ENCODE results near the gene MTHFS.

The MTHFS gene

DNA sequence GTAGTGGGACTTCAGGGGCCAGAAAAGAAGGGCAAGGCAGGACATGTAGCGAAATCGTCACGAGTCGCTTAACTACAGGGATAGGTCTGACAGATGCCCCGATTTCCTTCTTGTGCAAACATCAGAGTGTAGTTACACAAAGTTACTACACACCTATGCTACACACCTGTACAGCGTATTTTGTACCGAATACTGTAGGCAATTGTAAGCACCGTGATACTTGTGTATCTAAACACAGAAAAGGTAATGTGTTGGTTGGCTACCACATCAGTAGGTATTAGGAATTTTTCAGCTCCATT lies 515 bp upstream of the MTHFS start:
- H3K9ac ChIP-seq: peak overlapping the region; percentile 93 to 98 (median 96)
- no peaks in the 10 kb centered on the region for H4K20me1 ChIP-seq
- peaks cover 0 to 7% (median 0%) of the 10 kb centered on the region in 11 experiments; a peak in 6 of 22 replicates for H3K9me3 ChIP-seq (replicated peaks in 1 of 11)
- peak overlapping the region; percentile 94 to 99 (median 97) for H3K27ac ChIP-seq
- no peak for TF ChIP-seq Cebpa-rat (IDR thresholded peaks at IDR 0.05)
- H3K4me2 ChIP-seq: peak overlapping the region; percentile 80 to 96 (median 92)
- H3K4me3 ChIP-seq: peak overlapping the region; percentile 68 to 86 (median 76)
- H3K27me3 ChIP-seq: no peaks in the 10 kb centered on the region
- peaks cover 30 to 60% (median 49%) of the 10 kb centered on the region in 10 experiments for H3K4me1 ChIP-seq
- peaks cover 0 to 23% (median 8%) of the 10 kb centered on the region in 11 experiments; a peak in 13 of 22 replicates for H3K36me3 ChIP-seq

- Histone ChIP-seq H3K4me2 (peak overlapping the region; percentile 80 to 96 (median 92)), H3K9me3 (replicated peaks in 1 of 11) (peaks cover 0 to 7% (median 0%) of the 10 kb centered on the region in 11 experiments; a peak in 6 of 22 replicates), H3K4me3 (peak overlapping the region; percentile 68 to 86 (median 76)), H3K4me1 (peaks cover 22 to 52% (median 42%) of the 10 kb centered on the region in 10 experiments), H4K20me1 (no peaks in the 10 kb centered on the region), H3K9ac (peak overlapping the region; percentile 93 to 98 (median 96)), H3K27ac (peak overlapping the region; percentile 94 to 99 (median 97); a peak in 21 of 22 replicates), H3K36me3 (peaks cover 0 to 26% (median 12%) of the 10 kb centered on the region in 11 experiments; a peak in 16 of 22 replicates), H3K27me3 (no peaks in the 10 kb centered on the region)
- no peak for TF ChIP-seq Cebpa-rat (IDR thresholded peaks at IDR 0.05)
Measured at GRCh38 chr15:79896131-79896633, 632 bp downstream of the MTHFS start.

- H3K36me3 ChIP-seq: peaks cover 39 to 88% (median 73%) of the 10 kb centered on the region in 11 experiments
- no peak overlapping the region for H3K9ac ChIP-seq
- H3K4me1 ChIP-seq: no peaks in the 10 kb centered on the region
- TF ChIP-seq Cebpa-rat (IDR thresholded peaks at IDR 0.05): no peak
- H3K4me2 ChIP-seq: no peak overlapping the region
- 0 out of 22 replicates have a peak, but pooled peaks cover 0 to 5% (median 0%) of the 10 kb centered on the region in 11 experiments for H4K20me1 ChIP-seq
- H3K4me3 ChIP-seq: no peak overlapping the region
- no peak overlapping the region for H3K27ac ChIP-seq
- H3K9me3 ChIP-seq (replicated peaks in 1 of 11): no peaks in the 10 kb centered on the region
- H3K27me3 ChIP-seq: no peaks in the 10 kb centered on the region
Measured at GRCh38 chr15:79887054-79887930, 9.5 kb downstream of the MTHFS start.

GRCh38 chr15:79886124-79886523 lies 10.7 kb downstream of the MTHFS start:
- H4K20me1 ChIP-seq: 0 out of 22 replicates have a peak, but pooled peaks cover 0 to 5% (median 0%) of the 10 kb centered on the region in 11 experiments
- H3K36me3 ChIP-seq: peaks cover 50 to 98% (median 83%) of the 10 kb centered on the region in 11 experiments
- no peak overlapping the region; a peak in 1 of 22 replicates for H3K9ac ChIP-seq
- no peak overlapping the region for H3K27ac ChIP-seq
- H3K4me3 ChIP-seq: no peak overlapping the region
- H3K9me3 ChIP-seq (replicated peaks in 1 of 11): peaks cover 0 to 8% (median 2%) of the 10 kb centered on the region in 11 experiments; a peak in 9 of 22 replicates
- no peak for TF ChIP-seq Cebpa-rat (IDR thresholded peaks at IDR 0.05)
- no peak overlapping the region for H3K4me2 ChIP-seq
- H3K27me3 ChIP-seq: no peaks in the 10 kb centered on the region
- no peaks in the 10 kb centered on the region for H3K4me1 ChIP-seq

DNA sequence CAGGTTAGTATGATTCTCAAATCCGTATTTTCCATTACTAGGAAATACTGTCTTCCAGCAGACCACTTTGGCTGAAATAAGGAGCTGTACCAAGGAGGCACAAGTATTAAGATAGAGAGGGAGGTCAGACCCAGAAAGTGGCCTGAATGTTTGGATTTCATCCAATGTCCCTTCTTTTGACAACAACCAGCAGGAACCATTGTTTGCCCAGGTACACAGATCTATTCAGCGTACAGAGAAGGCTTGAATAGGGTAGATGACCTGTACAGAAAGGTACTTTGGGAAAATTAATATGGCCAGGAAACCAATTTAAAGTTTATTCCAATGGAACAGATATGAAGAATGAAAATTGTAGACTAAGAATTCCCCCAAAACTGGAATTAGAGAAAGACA lies 12.6 kb downstream of the MTHFS start:
- no peak overlapping the region for H3K9ac ChIP-seq
- no peak for TF ChIP-seq Cebpa-rat (IDR thresholded peaks at IDR 0.05)
- H3K4me3 ChIP-seq: no peak overlapping the region
- no peaks in the 10 kb centered on the region for H3K4me1 ChIP-seq
- H3K4me2 ChIP-seq: no peak overlapping the region
- peaks cover 17 to 26% (median 21%) of the 10 kb centered on the region in 11 experiments for H3K9me3 ChIP-seq (replicated peaks in 1 of 11)
- no peak overlapping the region for H3K27ac ChIP-seq
- peaks cover 67 to 99% (median 92%) of the 10 kb centered on the region in 11 experiments for H3K36me3 ChIP-seq
- 0 out of 22 replicates have a peak, but pooled peaks cover 0 to 5% (median 0%) of the 10 kb centered on the region in 11 experiments for H4K20me1 ChIP-seq
- H3K27me3 ChIP-seq: no peaks in the 10 kb centered on the region

GRCh38 chr15:79883579-79884203 lies 13.1 kb downstream of the MTHFS start:
- H3K36me3 ChIP-seq: peaks cover 72 to 99% (median 92%) of the 10 kb centered on the region in 11 experiments
- H3K4me3 ChIP-seq: no peak overlapping the region
- no peaks in the 10 kb centered on the region for H3K4me1 ChIP-seq
- H3K27me3 ChIP-seq: no peaks in the 10 kb centered on the region
- no peak overlapping the region for H3K9ac ChIP-seq
- 0 out of 22 replicates have a peak, but pooled peaks cover 0 to 5% (median 0%) of the 10 kb centered on the region in 11 experiments for H4K20me1 ChIP-seq
- H3K4me2 ChIP-seq: no peak overlapping the region
- no peak overlapping the region for H3K27ac ChIP-seq
- peaks cover 22 to 31% (median 26%) of the 10 kb centered on the region in 11 experiments for H3K9me3 ChIP-seq (replicated peaks in 1 of 11)
- TF ChIP-seq Cebpa-rat (IDR thresholded peaks at IDR 0.05): no peak

DNA sequence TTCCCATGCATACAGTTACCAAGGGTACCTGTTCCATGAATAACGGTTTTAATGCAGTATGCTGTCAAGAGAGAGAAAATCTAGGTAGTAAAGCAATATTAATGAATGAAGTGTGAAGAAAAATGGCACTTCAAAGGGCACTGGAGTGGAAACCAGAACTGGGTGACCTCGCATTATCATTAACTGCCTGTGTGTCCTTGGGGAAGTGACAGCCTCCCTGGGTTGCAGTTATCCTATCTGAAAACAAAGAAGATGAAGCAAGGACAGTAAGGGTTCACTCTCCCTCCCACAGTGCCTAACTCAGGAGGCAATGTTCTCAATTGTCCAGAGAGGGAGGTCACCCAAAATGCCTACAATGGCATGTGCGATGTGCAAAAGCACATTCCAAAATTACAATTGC lies 15.1 kb downstream of the MTHFS start:
- Histone ChIP-seq H3K4me2 (no peak overlapping the region), H3K9ac (no peak overlapping the region), H3K4me1 (no peaks in the 10 kb centered on the region), H4K20me1 (0 out of 22 replicates have a peak, but pooled peaks cover 0 to 5% (median 0%) of the 10 kb centered on the region in 11 experiments), H3K27ac (no peak overlapping the region), H3K36me3 (peaks cover 84 to 100% (median 97%) of the 10 kb centered on the region in 11 experiments), H3K27me3 (no peaks in the 10 kb centered on the region), H3K4me3 (no peak overlapping the region), H3K9me3 (replicated peaks in 1 of 11) (peaks cover 42 to 52% (median 46%) of the 10 kb centered on the region in 11 experiments)
- no peak for TF ChIP-seq Cebpa-rat (IDR thresholded peaks at IDR 0.05)

GRCh38 chr15:79881254-79881653 lies 15.6 kb downstream of the MTHFS start:
- H3K27me3 ChIP-seq: no peaks in the 10 kb centered on the region
- no peaks in the 10 kb centered on the region for H3K4me1 ChIP-seq
- no peak overlapping the region for H3K27ac ChIP-seq
- TF ChIP-seq Cebpa-rat (IDR thresholded peaks at IDR 0.05): no peak
- peaks cover 46 to 56% (median 50%) of the 10 kb centered on the region in 11 experiments for H3K9me3 ChIP-seq (replicated peaks in 1 of 11)
- H3K4me2 ChIP-seq: no peak overlapping the region
- H3K4me3 ChIP-seq: no peak overlapping the region
- peaks cover 86 to 100% (median 98%) of the 10 kb centered on the region in 11 experiments for H3K36me3 ChIP-seq
- 0 out of 22 replicates have a peak, but pooled peaks cover 0 to 5% (median 0%) of the 10 kb centered on the region in 11 experiments for H4K20me1 ChIP-seq
- no peak overlapping the region for H3K9ac ChIP-seq

Data from BLaER1 treated with 17β-estradiol and CSF1 and Interleukin-3, amounts not matched to agents 10 nM and 100 nM (cell line).